Stomach (tissue), 9 donors: ENCODE data around the gene CFC1. TPM values are rescaled to one million over a fixed set of nuclear protein-coding genes. Genes with fewer than 3 reads are reported as not detected.
"Not testable (repeated sequence)": the region's sequence is repeated elsewhere in the genome, so short reads cannot be mapped to it uniquely, and the experiment has no call there.

Source experiments
- DNase-seq, 2 donors: peaks; one replicate each; pipeline versions ENCODE4 v3.0.0 to v3.0.0-alpha.2; 2013 to 2019
- H3K27ac ChIP-seq, 5 donors: fragments of 200-600 bp in 4 of 5; sonication (generic) in 4 of 5; one replicate each; pipeline ENCODE4 v1.5.1; 2013 to 2019; ENCODE audit warnings: mild to moderate bottlenecking in 1 of 5, moderate library complexity in 1 of 5
- H3K27me3 ChIP-seq, 3 donors: fragments of 200-600 bp; sonication (generic); one replicate each; pipeline ENCODE4 v1.5.1; 2017 to 2019; ENCODE audit warnings: mixed run types in 1 of 3
- H3K36me3 ChIP-seq, 4 donors: fragments of 200-600 bp; sonication (generic); 1 replicate in 3 of 4; 2 replicates in 1 of 4; pipeline ENCODE4 v1.5.1; 2016 to 2019
- H3K4me1 ChIP-seq, 4 donors: fragments of 200-600 bp; sonication (generic); one replicate each; pipeline ENCODE4 v1.5.1; 2016 to 2019
- H3K4me3 ChIP-seq, 4 donors: fragments of 200-600 bp; sonication (generic) in 3 of 4; one replicate each; pipeline ENCODE4 v1.5.1; 2016 to 2019; ENCODE audit warnings: mild to moderate bottlenecking in 1 of 4
- H3K9me3 ChIP-seq, 4 donors: fragments of 200-600 bp; sonication (generic); one replicate each; pipeline ENCODE4 v1.5.1; 2016 to 2019
- WGBS, 5 donors: extraction: QIAGEN DNeasy Blood & Tissue Kit in 3 of 5; methylation state at CpG; one replicate each; pipeline versions ENCODE4 v1.1.5 to v1.1.7; 2013 to 2018; 5-methylcytosine and 5-hydroxymethylcytosine counted together
- intact Hi-C: fragments of 100-400 bp; cut with DNase I; formaldehyde crosslinking; loops from one replicate; pipeline ENCODE4 v1.15.1; 2023; ENCODE audit warnings: low total_unique reads
- polyA plus RNA-seq, 3 donors: library from polyadenylated mRNA; stranded (reverse); fragments of 200-250 nt; gene quantifications; one replicate each; pipeline ENCODE4 v1.2.3, GENCODE V29; 2013
- small RNA-seq, 4 donors: library from RNA; depleted of rRNA; stranded (forward); fragments of <200 nt; gene quantifications; one replicate each; pipeline ENCODE3, GENCODE V24; 2016
- total RNA-seq, 5 donors: library from RNA; depleted of rRNA; stranded (reverse); fragments of >200 nt; gene quantifications; one replicate each; pipeline versions ENCODE4 v1.1.0 to v1.2.3, GENCODE V29; 2014 to 2016
- donor health status: healthy with polysubstance abuse.
- donor health status: Bipolar disorder and iron deficiency.
- donor health status: healthy.

Gene CFC1
- total and polyA plus RNA-seq, 8 donors = 5.7 to 11.9 (median 8.6) TPM; not detected in 3

DNA sequence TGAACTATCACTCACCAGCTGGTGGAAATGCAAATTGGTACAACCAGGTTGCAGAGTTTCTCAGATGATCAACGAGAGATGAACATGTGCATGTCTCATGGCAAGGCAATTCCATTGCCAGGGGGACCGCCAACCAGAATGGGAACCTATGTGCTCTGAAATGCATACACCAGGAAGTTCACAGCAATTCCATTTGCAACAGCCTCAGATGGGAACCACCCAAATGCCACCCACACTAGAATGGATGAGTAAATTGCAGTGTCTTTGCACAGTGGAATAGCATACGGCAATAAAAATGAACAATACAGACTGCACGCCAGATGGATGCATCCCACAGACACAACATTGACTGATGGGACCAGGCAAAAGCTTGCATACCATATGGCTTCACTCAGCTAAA lies 56.6 kb downstream of the CFC1 start:
- H3K9me3 ChIP-seq, H3K27me3 ChIP-seq, H3K36me3 ChIP-seq, intact Hi-C loops, H3K4me1 ChIP-seq, DNase-seq, H3K27ac ChIP-seq, H3K4me3 ChIP-seq: not testable (repeated sequence)
- no CpG with 5 or more reads among the region's 4 CpGs for WGBS, 5 donors

Small RNA genes within 50 kb of the gene (small RNA-seq; reads per million reads assigned to genes)
- 0 reads per million in 4 donors for gene RF00017
- gene RNU6-848P = 0 reads per million in 4 donors

Other genes with a start within 250 kb of the CFC1 start
- gene PTPN18, start 243.5 kb downstream of the CFC1 start, total RNA-seq = 100 to 1,000 TPM in 2 of 5 donors, 10 to 100 TPM in 3; 38.6 to 177 (median 92.6) TPM
- 10 to 100 TPM; 37.0 to 54.3 (median 42.8) TPM for gene PTPN18, start 243.5 kb downstream of the CFC1 start, polyA plus RNA-seq
- 10 to 100 TPM in 1 of 5 donors, 1 to 10 TPM in 1, under 1 TPM in 2, not detected in 1; 0.55 to 22.3 (median 0.87) TPM for gene POTEI, start 90.2 kb downstream of the CFC1 start, total RNA-seq
- under 1 TPM in 1 of 3 donors, not detected in 2; 0.06 TPM for gene POTEI, start 90.2 kb downstream of the CFC1 start, polyA plus RNA-seq
- 1 to 10 TPM in 1 of 5 donors, not detected in 4; 1.3 TPM for gene CFC1B, start 78.4 kb downstream of the CFC1 start, total RNA-seq
- gene CFC1B, start 78.4 kb downstream of the CFC1 start, polyA plus RNA-seq = under 1 TPM in 1 of 3 donors, not detected in 2; 0.13 TPM
- 1 to 10 TPM in 1 of 5 donors, under 1 TPM in 2, not detected in 2; 0.87 to 4.9 (median 0.92) TPM for gene POTEJ, start 11.9 kb upstream of the CFC1 start, total RNA-seq
- gene POTEJ, start 11.9 kb upstream of the CFC1 start, polyA plus RNA-seq = not detected
- gene GPR148, start 129.5 kb upstream of the CFC1 start, total RNA-seq = 1 to 10 TPM in 1 of 5 donors, not detected in 4; 4.1 TPM
- gene GPR148, start 129.5 kb upstream of the CFC1 start, polyA plus RNA-seq = not detected
- gene AMER3, start 156.0 kb upstream of the CFC1 start, total RNA-seq = under 1 TPM in 3 of 5 donors, not detected in 2; 0.45 to 0.58 (median 0.55) TPM
- gene AMER3, start 156.0 kb upstream of the CFC1 start, polyA plus RNA-seq = under 1 TPM; 0.08 to 0.61 (median 0.37) TPM
- gene ARHGEF4, start 237.3 kb upstream of the CFC1 start, total RNA-seq = 10 to 100 TPM in 3 of 5 donors, 1 to 10 TPM in 1, not detected in 1; 7.7 to 19.0 (median 12.6) TPM
- gene ARHGEF4, start 237.3 kb upstream of the CFC1 start, polyA plus RNA-seq = 10 to 100 TPM in 1 of 3 donors, 1 to 10 TPM in 2; 1.4 to 32.3 (median 1.8) TPM